Tibial nerve (tissue), 4 donors: ENCODE measurements around the gene ENTPD3.

Experiments
- CTCF ChIP-seq, 5 experiments: fragments of 200-600 bp in 3 of 5; fragments of 450-650 bp in 2 of 5; sonication (generic) in 3 of 5; IDR thresholded peaks; one replicate each; pipeline ENCODE4 v1.5.1; 2016 to 2019; ENCODE audit warnings: antibody characterized with exemption in 5 of 5, mild to moderate bottlenecking in 3 of 5, moderate library complexity in 2 of 5
- EP300 ChIP-seq, 2 donors: sonication (generic); formaldehyde crosslinking; IDR thresholded peaks; one replicate each; pipeline ENCODE4 v1.6.1; 2017; ENCODE audit warnings: antibody characterized with exemption in 2 of 2, mild to moderate bottlenecking in 1 of 2
- POLR2A ChIP-seq, 2 donors: fragments of 450-650 bp; IDR thresholded peaks; one replicate each; pipeline ENCODE4 v1.6.1; 2017; ENCODE audit warnings: antibody characterized with exemption in 2 of 2, mild to moderate bottlenecking in 2 of 2, moderate library complexity in 2 of 2

GRCh38 chr3:40465111-40465407, 78.1 kb downstream of the ENTPD3 start:
- TF ChIP-seq CTCF (IDR thresholded peaks at IDR 0.05) (no peak), EP300 (IDR thresholded peaks at IDR 0.05) (no peak), POLR2A (IDR thresholded peaks at IDR 0.05) (no peak)
